OCI-LY1 (cell line): Measurements from ENCODE around the gene ISG20.

Source experiments
- H2AFZ ChIP-seq: fragments of 200-600 bp; sonication (generic), shearing (Covaris generic); 2 replicates; pipeline ENCODE4 v1.6.0; 2014; ENCODE audit warnings: antibody characterized with exemption, mild to moderate bottlenecking, low read length
- H3F3A ChIP-seq: fragments of 200-600 bp; sonication (generic), shearing (Covaris generic); 2 replicates; pipeline ENCODE4 v1.6.0; 2014; ENCODE audit warnings: mild to moderate bottlenecking, antibody characterized with exemption, low read length, moderate library complexity; ENCODE audit not compliant: insufficient read depth
- H3K27ac ChIP-seq: fragments of 200-600 bp; sonication (generic); 2 replicates; pipeline ENCODE4 v1.5.1; 2014; ENCODE audit warnings: low read length, mixed run types, mild to moderate bottlenecking, low read depth; ENCODE audit not compliant: poor library complexity, severe bottlenecking
- H3K27me3 ChIP-seq: fragments of 200-600 bp; sonication (generic); 2 replicates; pipeline ENCODE4 v1.6.0; 2014; ENCODE audit warnings: antibody characterized with exemption, mild to moderate bottlenecking, low read length, moderate library complexity; ENCODE audit not compliant: insufficient read depth
- H3K36me3 ChIP-seq: fragments of 200-600 bp; sonication (generic); 2 replicates; pipeline ENCODE4 v1.6.1; 2014; ENCODE audit warnings: mild to moderate bottlenecking, antibody characterized with exemption, low read length, moderate library complexity, mixed read lengths; ENCODE audit not compliant: insufficient read depth
- H3K4me1 ChIP-seq: fragments of 200-600 bp; sonication (generic); 2 replicates; pipeline ENCODE4 v1.5.1; 2014; ENCODE audit warnings: mild to moderate bottlenecking, low read length, moderate library complexity; ENCODE audit not compliant: insufficient read depth, severe bottlenecking
- H3K4me2 ChIP-seq: fragments of 200-600 bp; sonication (generic), shearing (Covaris generic); 2 replicates; pipeline ENCODE4 v1.6.1; 2014; ENCODE audit warnings: low read length
- H3K4me3 ChIP-seq: fragments of 200-600 bp; sonication (generic); 2 replicates; pipeline ENCODE4 v1.5.1; 2014; ENCODE audit warnings: low read length, low read depth, mild to moderate bottlenecking, mixed read lengths; ENCODE audit not compliant: poor library complexity, severe bottlenecking
- H3K79me2 ChIP-seq: fragments of 200-600 bp; shearing (Covaris generic); 2 replicates; pipeline ENCODE4 v1.6.1; 2016; ENCODE audit warnings: mixed run types, low read length, mixed read lengths; ENCODE audit not compliant: insufficient read depth
- H3K9ac ChIP-seq: fragments of 200-600 bp; sonication (generic), shearing (Covaris generic); 2 replicates; pipeline ENCODE4 v1.6.1; 2014; ENCODE audit warnings: mild to moderate bottlenecking, low read length, mixed read lengths
- H3K9me2 ChIP-seq: fragments of 200-600 bp; sonication (generic), shearing (Covaris generic); 2 replicates; pipeline ENCODE4 v1.6.1; 2014; ENCODE audit warnings: low read depth, mild to moderate bottlenecking, low read length, mixed read lengths
- H3K9me3 ChIP-seq: fragments of 200-600 bp; shearing (Covaris generic); 2 replicates; pipeline ENCODE4 v1.6.1; 2014; ENCODE audit warnings: low read length, mixed read lengths
- H4K20me1 ChIP-seq: fragments of 200-600 bp; sonication (generic), shearing (Covaris generic); 2 replicates; pipeline ENCODE4 v1.6.0; 2016; ENCODE audit warnings: mild to moderate bottlenecking, low read length; ENCODE audit not compliant: insufficient read depth
- EZH2 ChIP-seq: fragments of 200-600 bp; sonication (generic), shearing (Covaris generic); IDR thresholded peaks from 2 replicates; pipeline ENCODE4 v1.8.0; 2017; ENCODE audit warnings: borderline replicate concordance, mixed run types, mild to moderate bottlenecking, antibody characterized with exemption, low read length, moderate library complexity, mixed read lengths
- TF ChIP-seq, protein P1 (sequence below): fragments of 200-600 bp; sonication (generic), shearing (Covaris generic); IDR thresholded peaks from 2 replicates; pipeline ENCODE4 v1.5.1; 2017; ENCODE audit warnings: mild to moderate bottlenecking, antibody characterized with exemption, low read length, moderate library complexity, mixed read lengths

ISG20 gene

DNA sequence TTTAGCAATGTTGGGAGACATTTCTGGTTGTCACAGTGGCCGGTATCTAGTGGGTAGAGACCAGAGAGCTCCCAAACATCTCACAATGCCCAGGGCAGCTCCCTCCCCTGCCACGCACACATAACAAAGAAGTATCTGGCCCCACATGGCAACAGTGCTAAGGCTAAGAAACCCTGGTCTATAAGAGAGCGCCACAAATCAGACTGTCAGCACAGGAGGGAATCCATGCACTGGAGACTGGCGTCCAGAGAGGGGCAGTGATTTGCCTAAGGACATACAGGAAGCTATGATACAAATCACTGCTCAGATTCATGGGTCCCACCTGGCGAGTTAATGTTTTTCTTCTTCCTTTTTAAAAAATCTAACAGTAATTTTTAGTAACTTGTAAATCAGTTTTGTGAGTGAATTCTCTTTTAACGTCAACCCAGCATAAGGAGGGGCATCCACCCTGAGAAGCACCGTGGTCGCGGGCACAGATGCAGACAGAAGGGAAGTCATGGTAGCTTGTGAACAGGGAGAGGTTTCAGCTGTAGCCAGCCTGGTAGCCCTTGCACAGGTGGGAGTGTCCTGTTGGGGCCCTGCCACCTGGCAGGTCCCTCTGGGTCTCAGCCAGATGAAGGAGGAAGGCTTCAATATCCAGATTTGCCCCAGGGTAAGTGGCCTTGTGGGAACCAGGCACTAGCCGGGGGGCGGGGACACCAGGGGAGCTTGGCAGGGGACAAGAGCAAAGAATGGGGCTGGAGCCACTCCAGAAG is 8.7 kb downstream of the ISG20 start:
- Histone ChIP-seq H3K9ac (no peak overlapping the region), H3K4me1 (peaks cover 34% of the 10 kb centered on the region), H3K4me2 (no peak overlapping the region), H3K4me3 (no peak overlapping the region), H4K20me1 (no peaks in the 10 kb centered on the region), H3F3A (no peaks in the 10 kb centered on the region), H3K27me3 (no peaks in the 10 kb centered on the region), H3K9me2 (no peaks in the 10 kb centered on the region), H3K79me2 (no peaks in the 10 kb centered on the region), H2AFZ (no peak overlapping the region), H3K9me3 (no peaks in the 10 kb centered on the region), H3K27ac (no peak overlapping the region), H3K36me3 (peaks cover 10% of the 10 kb centered on the region)
- no peak for TF ChIP-seq EZH2
- TF ChIP-seq, protein P1, sequence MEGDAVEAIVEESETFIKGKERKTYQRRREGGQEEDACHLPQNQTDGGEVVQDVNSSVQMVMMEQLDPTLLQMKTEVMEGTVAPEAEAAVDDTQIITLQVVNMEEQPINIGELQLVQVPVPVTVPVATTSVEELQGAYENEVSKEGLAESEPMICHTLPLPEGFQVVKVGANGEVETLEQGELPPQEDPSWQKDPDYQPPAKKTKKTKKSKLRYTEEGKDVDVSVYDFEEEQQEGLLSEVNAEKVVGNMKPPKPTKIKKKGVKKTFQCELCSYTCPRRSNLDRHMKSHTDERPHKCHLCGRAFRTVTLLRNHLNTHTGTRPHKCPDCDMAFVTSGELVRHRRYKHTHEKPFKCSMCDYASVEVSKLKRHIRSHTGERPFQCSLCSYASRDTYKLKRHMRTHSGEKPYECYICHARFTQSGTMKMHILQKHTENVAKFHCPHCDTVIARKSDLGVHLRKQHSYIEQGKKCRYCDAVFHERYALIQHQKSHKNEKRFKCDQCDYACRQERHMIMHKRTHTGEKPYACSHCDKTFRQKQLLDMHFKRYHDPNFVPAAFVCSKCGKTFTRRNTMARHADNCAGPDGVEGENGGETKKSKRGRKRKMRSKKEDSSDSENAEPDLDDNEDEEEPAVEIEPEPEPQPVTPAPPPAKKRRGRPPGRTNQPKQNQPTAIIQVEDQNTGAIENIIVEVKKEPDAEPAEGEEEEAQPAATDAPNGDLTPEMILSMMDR = no peak

DNA sequence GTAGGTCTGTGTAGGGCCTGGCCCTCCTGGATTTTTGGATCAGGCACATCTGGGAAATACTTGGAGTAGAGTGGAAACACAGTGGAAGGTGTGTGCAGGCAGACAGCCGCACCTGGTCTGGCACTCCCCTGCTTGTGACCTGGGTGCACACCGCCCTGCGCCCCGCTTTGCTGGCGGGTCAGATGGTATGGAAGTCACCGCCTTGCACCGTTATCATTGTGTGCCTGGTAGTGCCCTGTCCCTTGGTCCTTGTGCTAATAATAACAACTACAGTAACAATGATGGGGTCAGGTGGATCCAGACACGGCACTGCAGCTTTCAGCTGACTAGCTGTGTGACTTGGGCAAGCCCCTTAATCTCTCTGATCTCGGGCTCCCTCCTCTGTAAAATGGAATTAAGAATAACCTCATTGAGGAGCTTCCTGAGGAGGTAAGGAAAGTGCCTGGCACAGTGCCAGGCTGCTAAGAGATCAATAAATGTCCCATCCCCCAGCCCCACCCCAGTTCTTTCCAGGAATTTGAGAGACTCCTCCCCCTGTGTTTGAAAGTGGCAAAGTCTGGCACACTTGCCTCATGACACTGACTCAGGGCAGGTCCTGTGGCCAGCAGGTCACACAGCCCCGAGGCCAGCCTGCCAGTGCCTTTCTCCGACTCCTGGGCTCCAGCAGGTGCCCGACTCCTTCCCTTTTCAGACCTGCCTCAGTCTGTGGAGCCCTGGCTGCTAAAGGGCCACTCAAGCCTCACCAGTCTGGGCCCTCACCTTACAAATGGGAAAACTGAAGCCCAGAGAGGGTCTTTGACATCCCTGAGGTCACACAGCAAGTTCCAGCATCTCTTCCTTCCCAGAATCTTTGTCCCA is 9.8 kb downstream of the ISG20 start:
- H3K4me2 ChIP-seq = no peak overlapping the region

DNA sequence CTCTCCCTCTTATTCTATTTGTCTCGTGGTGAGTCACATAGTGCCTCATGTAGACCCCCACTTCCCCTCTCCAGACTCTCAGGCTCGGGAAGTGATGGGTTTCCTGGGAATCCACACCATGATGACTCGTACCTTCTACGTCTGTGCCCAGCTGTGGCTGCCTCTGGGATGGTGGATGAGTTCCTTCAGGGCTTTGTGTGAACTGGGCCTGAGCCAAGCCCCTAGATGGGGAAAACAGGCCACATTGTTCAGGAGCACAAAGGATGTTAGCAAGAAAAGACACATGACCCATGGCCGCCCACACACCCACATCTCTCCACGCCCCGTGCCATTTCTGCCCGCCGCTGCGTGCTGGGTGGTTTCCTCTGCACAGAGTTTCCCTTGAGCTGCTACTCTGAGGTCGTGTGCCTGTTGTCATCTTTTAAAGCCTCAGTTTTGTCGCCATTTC is 10.5 kb downstream of the ISG20 start:
- Histone ChIP-seq H3K27me3 (no peaks in the 10 kb centered on the region), H4K20me1 (no peaks in the 10 kb centered on the region), H3K9me3 (no peaks in the 10 kb centered on the region), H3K4me1 (peaks cover 32% of the 10 kb centered on the region), H3K36me3 (peaks cover 10% of the 10 kb centered on the region), H3K4me2 (no peak overlapping the region), H3K4me3 (no peak overlapping the region), H3K27ac (no peak overlapping the region), H3K9ac (no peak overlapping the region), H3K9me2 (no peaks in the 10 kb centered on the region), H3K79me2 (no peaks in the 10 kb centered on the region), H3F3A (no peaks in the 10 kb centered on the region), H2AFZ (no peak overlapping the region)
- TF ChIP-seq, protein P1 = no peak
- TF ChIP-seq EZH2 = no peak

More for the DNA sequence above, 9.8 kb downstream of the ISG20 start:
- Histone ChIP-seq H3K4me1 (peaks cover 32% of the 10 kb centered on the region), H2AFZ (no peak overlapping the region), H3K27ac (no peak overlapping the region), H3K79me2 (no peaks in the 10 kb centered on the region), H4K20me1 (no peaks in the 10 kb centered on the region), H3K9me3 (no peaks in the 10 kb centered on the region), H3K36me3 (peaks cover 10% of the 10 kb centered on the region), H3K27me3 (no peaks in the 10 kb centered on the region), H3F3A (no peaks in the 10 kb centered on the region), H3K9me2 (no peaks in the 10 kb centered on the region), H3K9ac (no peak overlapping the region), H3K4me3 (no peak overlapping the region)
- TF ChIP-seq EZH2 = no peak
- TF ChIP-seq, protein P1 = no peak
